SK-N-SH treated with all-trans-retinoic acid at 6 μM for 48 hours (cell line): Measurements from ENCODE around the gene HEXIM1.

ENCODE experiments used
- ARNTL ChIP-seq: fragments of 450-650 bp; formaldehyde crosslinking; IDR thresholded peaks from 2 replicates; pipeline ENCODE4 v1.5.0; 2020; ENCODE audit warnings: low read depth, mild to moderate bottlenecking, moderate library complexity, borderline replicate concordance
- BACH2 ChIP-seq: fragments of 250-450 bp; sonication (Bioruptor Pico); IDR thresholded peaks from 2 replicates; pipeline ENCODE4 v1.9.0; 2021; ENCODE audit warnings: mild to moderate bottlenecking, borderline replicate concordance
- ESRRG ChIP-seq: fragments of 250-450 bp; sonication (Bioruptor Pico); IDR thresholded peaks from 2 replicates; pipeline ENCODE4 v1.6.1; 2021; ENCODE audit warnings: mild to moderate bottlenecking
- OSR1 ChIP-seq: fragments of 250-450 bp; sonication (Bioruptor Pico); IDR thresholded peaks from 2 replicates; pipeline ENCODE4 v1.8.0; 2022; ENCODE audit warnings: moderate library complexity, mild to moderate bottlenecking, inconsistent platforms
- PATZ1 ChIP-seq: fragments of 250-450 bp; sonication (Bioruptor Pico); IDR thresholded peaks from 2 replicates; pipeline ENCODE4 v1.8.0; 2020; ENCODE audit warnings: mild to moderate bottlenecking, moderate library complexity, borderline replicate concordance
- RARB ChIP-seq: fragments of 250-450 bp; sonication (Bioruptor Pico); IDR thresholded peaks from 2 replicates; pipeline ENCODE4 v1.8.0; 2021; ENCODE audit warnings: mild to moderate bottlenecking, moderate library complexity
- SNAI2 ChIP-seq: fragments of 250-450 bp; sonication (Bioruptor Pico); IDR thresholded peaks from 2 replicates; pipeline ENCODE4 v1.5.0; 2020; ENCODE audit warnings: mild to moderate bottlenecking, moderate library complexity
- ZC3H10 ChIP-seq: fragments of 250-450 bp; sonication (Bioruptor Pico); IDR thresholded peaks from 2 replicates; pipeline ENCODE4 v1.5.1; 2021; ENCODE audit warnings: mild to moderate bottlenecking, moderate library complexity
- ZFP30 ChIP-seq: fragments of 450-650 bp; formaldehyde crosslinking; IDR thresholded peaks from 2 replicates; pipeline ENCODE4 v1.5.0; 2022; ENCODE audit warnings: mild to moderate bottlenecking, moderate library complexity

GRCh38 chr17:45127548-45128300 is 20.6 kb upstream of the HEXIM1 start:
- TF ChIP-seq PATZ1 (CRISPR knock-in tag) (no peak), OSR1 (CRISPR knock-in tag) (no peak), SNAI2 (CRISPR knock-in tag) (no peak), ARNTL (CRISPR knock-in tag) (no peak), ZFP30 (no peak), BACH2 (no peak), ESRRG (CRISPR knock-in tag) (no peak), ZC3H10 (CRISPR knock-in tag) (no peak), RARB (no peak)
